Activated CD8-positive, alpha-beta memory T cell treated with anti-CD3 and anti-CD28 coated beads for 4 hours (primary cell): Measurements from ENCODE around the gene ASB8.
A peak's percentile ranks its signal among the peaks of the same experiment; 100 is the strongest.
"Not testable (repeated sequence)": the region's sequence is repeated elsewhere in the genome, so short reads cannot be mapped to it uniquely, and the experiment has no call there.

Experiments
- DNase-seq, 2 donors: peaks; one replicate each; pipeline ENCODE4 v3.0.0-alpha.2; 2020; ENCODE audit warnings: low read depth in 2 of 2

ASB8 gene

GRCh38 chr12:48142818-48143674 is 14.3 kb downstream of the ASB8 start:
- DNase-seq: no peak

- no peak for DNase-seq
Measured at GRCh38 chr12:48135027-48135426, 22.3 kb downstream of the ASB8 start.

- DNase-seq: no peak
Measured at GRCh38 chr12:48132826-48133225, 24.5 kb downstream of the ASB8 start.

GRCh38 chr12:48131517-48131916 is 25.8 kb downstream of the ASB8 start:
- DNase-seq: no peak

- no peak for DNase-seq
Measured at GRCh38 chr12:48129376-48129775, 27.9 kb downstream of the ASB8 start.

GRCh38 chr12:48128800-48129199 is 28.5 kb downstream of the ASB8 start:
- no peak for DNase-seq

GRCh38 chr12:48126953-48127630 is 30.2 kb downstream of the ASB8 start:
- DNase-seq: no peak

GRCh38 chr12:48125985-48126384 is 31.3 kb downstream of the ASB8 start:
- DNase-seq: no peak

GRCh38 chr12:48125542-48125941 is 31.8 kb downstream of the ASB8 start:
- not testable (repeated sequence) for DNase-seq

- DNase-seq: no peak
Measured at GRCh38 chr12:48123169-48123568, 34.1 kb downstream of the ASB8 start.

- DNase-seq: no peak
Measured at GRCh38 chr12:48122065-48122834, 35.1 kb downstream of the ASB8 start.

GRCh38 chr12:48121522-48121921 is 35.8 kb downstream of the ASB8 start:
- DNase-seq: no peak

GRCh38 chr12:48119834-48120195 is 37.5 kb downstream of the ASB8 start:
- no peak for DNase-seq

GRCh38 chr12:48119078-48119833 is 38.1 kb downstream of the ASB8 start, which contains the start of gene PFKM:
TSS of gene PFKM (plus strand) at chr12:48119364. CDS start at chr12:48122775, 3,411 bp downstream.
- peak; percentile 14 to 33 for DNase-seq

- DNase-seq: no peak
Measured at GRCh38 chr12:48118284-48118871, 38.9 kb downstream of the ASB8 start.

- DNase-seq: no peak
Measured at GRCh38 chr12:48115957-48116356, 41.4 kb downstream of the ASB8 start.

- DNase-seq: not testable (repeated sequence)
Measured at GRCh38 chr12:48111312-48111693, 46.0 kb downstream of the ASB8 start.

- DNase-seq: no peak
Measured at GRCh38 chr12:48110691-48111311, 46.5 kb downstream of the ASB8 start.

- no peak for DNase-seq
Measured at GRCh38 chr12:48109424-48109823, 47.9 kb downstream of the ASB8 start.

GRCh38 chr12:48106681-48107613 is 50.4 kb downstream of the ASB8 start:
- no peak for DNase-seq
